HG02763 (cell line): ENCODE results near the gene MAP3K12.

Experiments used
- ATAC-seq: cut with Tn5 transposase; IDR thresholded peaks from one replicate; pipeline ENCODE4 v1.9.1; 2021; ENCODE audit warnings: mild to moderate bottlenecking, moderate library complexity; ENCODE audit not compliant: unreplicated experiment

Gene MAP3K12

GRCh38 chr12:53508534-53509170, 9.4 kb upstream of the MAP3K12 start:
- ATAC-seq, result peak; percentile 73

GRCh38 chr12:53507603-53507885, 8.3 kb upstream of the MAP3K12 start:
- ATAC-seq, result no peak

GRCh38 chr12:53506881-53507602, 7.8 kb upstream of the MAP3K12 start, which contains the start of gene NPFF:
Gene NPFF, minus strand, starts transcription at chr12:53507484. Its CDS starts 10 bp downstream, at chr12:53507474.
- no peak for ATAC-seq

GRCh38 chr12:53506450-53506785, 7.2 kb upstream of the MAP3K12 start:
- no peak for ATAC-seq

GRCh38 chr12:53505555-53506449, 6.5 kb upstream of the MAP3K12 start:
- ATAC-seq, result no peak

GRCh38 chr12:53505086-53505485, 5.8 kb upstream of the MAP3K12 start:
- no peak for ATAC-seq

GRCh38 chr12:53504004-53504920, 5.0 kb upstream of the MAP3K12 start:
- ATAC-seq, result no peak

GRCh38 chr12:53502983-53503728, 3.9 kb upstream of the MAP3K12 start:
- no peak for ATAC-seq

- no peak for ATAC-seq
Measured at GRCh38 chr12:53502331-53502730, 3.1 kb upstream of the MAP3K12 start.

GRCh38 chr12:53501615-53502181, 2.4 kb upstream of the MAP3K12 start:
- no peak for ATAC-seq

GRCh38 chr12:53500776-53501614, 1.7 kb upstream of the MAP3K12 start, which contains the start of gene TARBP2:
Gene TARBP2, plus strand, starts transcription at chr12:53501283. Its CDS starts 126 bp downstream, at chr12:53501409.
- peak; percentile 79 for ATAC-seq

- no peak for ATAC-seq
Measured at GRCh38 chr12:53500142-53500775, 1.0 kb upstream of the MAP3K12 start.

GRCh38 chr12:53498235-53498630, 1.0 kb downstream of the MAP3K12 start:
- no peak for ATAC-seq

- no peak for ATAC-seq
Measured at GRCh38 chr12:53497461-53497860, 1.8 kb downstream of the MAP3K12 start.

GRCh38 chr12:53496752-53497032, 2.6 kb downstream of the MAP3K12 start:
- ATAC-seq, result no peak

- ATAC-seq, result no peak
Measured at GRCh38 chr12:53495903-53496751, 3.1 kb downstream of the MAP3K12 start.

GRCh38 chr12:53493610-53494391, 5.5 kb downstream of the MAP3K12 start:
- ATAC-seq, result no peak
